Prostate gland (tissue), 2 donors: ENCODE data around the gene DCUN1D2. TPM values are rescaled to one million over a fixed set of nuclear protein-coding genes. Genes with fewer than 3 reads are reported as not detected.

Source experiments
- DNase-seq: peaks from one replicate; pipeline ENCODE4 v3.0.0-alpha.2; 2019; ENCODE audit warnings: low spot score
- H3K27ac ChIP-seq, 2 donors: fragments of 200-600 bp; sonication (generic); 2 replicates each; pipeline ENCODE4 v1.5.1; 2017 to 2019
- H3K27me3 ChIP-seq: fragments of 200-600 bp; sonication (generic); replicated peaks from 2 replicates; pipeline ENCODE4 v1.5.1; 2019; ENCODE audit not compliant: insufficient read depth
- H3K36me3 ChIP-seq, 2 donors: fragments of 200-600 bp; sonication (generic); 1 replicate in 1 of 2; 2 replicates in 1 of 2; pipeline versions ENCODE4 v1.5.1 to v1.8.1; 2017 to 2019
- H3K4me1 ChIP-seq: fragments of 200-600 bp; sonication (generic); replicated peaks from 2 replicates; pipeline ENCODE4 v1.5.1; 2019
- H3K4me3 ChIP-seq, 2 donors: fragments of 200-600 bp; sonication (generic); 2 replicates each; pipeline ENCODE4 v1.5.1; 2017 to 2019
- H3K9me3 ChIP-seq: fragments of 200-600 bp; sonication (generic); 2 replicates; pipeline ENCODE4 v1.5.1; 2017
- CTCF ChIP-seq, 4 experiments: fragments of 200-600 bp in 2 of 4; fragments of 450-650 bp in 2 of 4; sonication (generic) in 2 of 4; IDR thresholded peaks; 1 replicate in 3 of 4; 2 replicates in 1 of 4; pipeline ENCODE4 v1.5.1; 2016 to 2019; ENCODE audit warnings: antibody characterized with exemption in 4 of 4, mild to moderate bottlenecking in 2 of 4, moderate library complexity in 2 of 4
- POLR2A ChIP-seq: fragments of 450-650 bp; IDR thresholded peaks from one replicate; pipeline ENCODE4 v1.6.1; 2016; ENCODE audit warnings: antibody characterized with exemption, mild to moderate bottlenecking
- POLR2AphosphoS5 ChIP-seq: sonication (generic); formaldehyde crosslinking; IDR thresholded peaks from one replicate; pipeline ENCODE4 v1.6.1; 2017; ENCODE audit warnings: antibody characterized with exemption
- WGBS: methylation state at CpG from one replicate; pipeline ENCODE4 v1.1.5; 2018; 5-methylcytosine and 5-hydroxymethylcytosine counted together
- intact Hi-C: fragments of 100-400 bp; cut with DNase I; formaldehyde crosslinking; loops from one replicate; pipeline ENCODE4 v1.14.2; 2022
- total RNA-seq, 2 donors: library from RNA; depleted of rRNA; stranded (reverse); fragments of >200 nt; gene quantifications; one replicate each; pipeline ENCODE4 v1.1.0, GENCODE V29; 2016

DCUN1D2 gene
- total RNA-seq, 2 donors from 2014 or later = 11.0 to 48.0 TPM

- Histone ChIP-seq H3K4me3 (no peak overlapping the region), H3K4me1 (no peaks in the 10 kb centered on the region), H3K27ac (no peak overlapping the region), H3K9me3 (no peaks in the 10 kb centered on the region), H3K27me3 (no peaks in the 10 kb centered on the region), H3K36me3 (peaks cover 0 to 8% of the 10 kb centered on the region in 2 donors)
- TF ChIP-seq POLR2AphosphoS5 = no peak
- intact Hi-C loops = no loop called here
- no peak for DNase-seq
- WGBS = 88% methylated on average over 16 of the region's 16 CpGs
Observed at GRCh38 chr13:113464476-113464875, 26.0 kb downstream of the DCUN1D2 start.

- Histone ChIP-seq H3K27me3 (no peaks in the 10 kb centered on the region), H3K9me3 (no peaks in the 10 kb centered on the region), H3K4me1 (no peaks in the 10 kb centered on the region), H3K4me3 (no peak overlapping the region), H3K27ac (no peak overlapping the region), H3K36me3 (peaks cover 3 to 8% of the 10 kb centered on the region in 2 donors)
- 78% methylated on average over 12 of the region's 12 CpGs for WGBS
- no peak for DNase-seq
- TF ChIP-seq POLR2A (no peak), POLR2AphosphoS5 (no peak), CTCF (IDR thresholded peaks at IDR 0.05) (no peak)
- intact Hi-C loops = no loop called here
Observed at GRCh38 chr13:113461022-113461751, 29.3 kb downstream of the DCUN1D2 start.

DNA sequence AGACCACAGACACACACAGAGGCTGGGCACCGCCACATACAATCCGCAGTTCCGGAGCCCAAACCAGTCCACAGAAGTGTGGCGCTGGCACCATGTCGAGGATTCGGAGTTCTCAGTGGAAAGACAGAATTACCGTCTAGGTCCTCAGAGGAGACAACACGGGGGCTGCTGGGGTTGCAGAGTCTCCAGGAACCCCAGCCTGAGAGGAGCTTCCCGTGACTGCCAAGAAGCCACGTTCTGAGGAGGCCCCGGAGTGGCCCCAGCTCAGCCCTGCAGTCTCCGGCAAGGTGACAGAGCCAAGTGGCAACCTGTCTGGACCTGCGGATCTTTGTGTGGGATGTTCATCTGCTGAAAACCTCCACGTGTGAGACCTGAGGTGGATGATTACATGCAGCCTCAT, 29.9 kb downstream of the DCUN1D2 start:
- Histone ChIP-seq H3K36me3 (peaks cover 3 to 8% of the 10 kb centered on the region in 2 donors), H3K27ac (no peak overlapping the region), H3K4me1 (no peaks in the 10 kb centered on the region), H3K9me3 (no peaks in the 10 kb centered on the region), H3K4me3 (no peak overlapping the region), H3K27me3 (no peaks in the 10 kb centered on the region)
- TF ChIP-seq POLR2A = no peak
- no peak for TF ChIP-seq POLR2AphosphoS5
- no peak for TF ChIP-seq CTCF (IDR thresholded peaks at IDR 0.05)
- 77% methylated on average over 12 of the region's 14 CpGs for WGBS
- no peak for DNase-seq
- intact Hi-C loops = no loop called here

- Histone ChIP-seq H3K27ac (no peak overlapping the region), H3K27me3 (no peaks in the 10 kb centered on the region), H3K36me3 (peaks cover 3 to 8% of the 10 kb centered on the region in 2 donors), H3K4me1 (no peaks in the 10 kb centered on the region), H3K9me3 (no peaks in the 10 kb centered on the region), H3K4me3 (no peak overlapping the region)
- no peak for TF ChIP-seq CTCF (IDR thresholded peaks at IDR 0.05)
- intact Hi-C loops = no loop called here
- no peak for DNase-seq
- 93% methylated on average over 14 of the region's 14 CpGs for WGBS
Observed at GRCh38 chr13:113460064-113460555, 30.4 kb downstream of the DCUN1D2 start.

DNA sequence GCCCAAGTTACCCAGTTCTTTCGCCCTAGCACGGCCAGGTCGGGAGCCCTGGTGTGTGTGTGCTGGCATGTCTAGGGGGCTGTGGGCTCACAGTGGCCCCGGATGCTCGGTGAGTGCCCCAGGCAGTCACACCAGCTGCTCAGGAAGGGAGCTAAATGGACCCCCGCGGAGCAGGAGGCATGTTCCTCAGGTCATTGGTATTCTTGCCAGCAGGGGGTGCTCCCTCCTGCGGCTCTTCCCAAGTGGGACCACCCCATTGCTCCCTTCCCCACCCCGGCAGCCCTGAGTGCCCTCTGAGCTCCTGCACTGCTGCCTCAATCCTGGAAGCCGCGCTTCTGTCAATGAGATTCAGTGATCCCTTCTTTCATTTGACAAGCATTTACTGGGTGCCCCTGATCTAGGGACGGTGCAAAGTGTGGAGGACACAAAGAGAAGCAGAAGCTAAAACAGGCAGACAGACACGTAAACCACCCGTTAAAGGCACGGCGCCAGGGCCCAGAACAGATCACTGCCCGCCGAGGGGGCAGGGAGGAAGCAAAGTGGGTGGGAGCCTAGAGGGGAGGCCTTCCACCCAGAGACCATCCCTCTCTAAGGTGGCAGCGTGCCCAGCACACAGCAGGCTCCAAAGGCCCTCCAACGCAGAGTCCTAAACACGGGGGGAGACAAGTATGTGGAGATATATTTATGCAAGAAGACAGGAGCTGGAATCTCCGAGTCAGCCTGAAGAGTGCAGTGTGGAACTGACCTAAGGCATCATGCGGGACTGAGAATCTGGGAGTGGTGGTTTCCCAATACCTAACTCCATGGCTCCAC, 32.1 kb downstream of the DCUN1D2 start:
- H3K9me3 ChIP-seq = no peaks in the 10 kb centered on the region
- no peak overlapping the region for H3K27ac ChIP-seq
- no peaks in the 10 kb centered on the region for H3K4me1 ChIP-seq
- H3K27me3 ChIP-seq = no peaks in the 10 kb centered on the region
- H3K4me3 ChIP-seq = no peak overlapping the region
- peaks cover 3 to 8% of the 10 kb centered on the region in 2 donors for H3K36me3 ChIP-seq
- no peak for DNase-seq
- intact Hi-C loops = loop anchor here (5.0 kb wide), 1 partner anchor 104 kb away; no protein-coding TSS in a partner anchor
- TF ChIP-seq CTCF (IDR thresholded peaks at IDR 0.05) (no peak), POLR2A (no peak), POLR2AphosphoS5 (no peak)
- 68% methylated on average over 23 of the region's 23 CpGs for WGBS
